ENCODE measurements around the gene KRTAP5-4. TPM values are rescaled to one million over a fixed set of nuclear protein-coding genes. Genes with fewer than 3 reads are reported as not detected.
"Not testable (repeated sequence)": the region's sequence is repeated elsewhere in the genome, so short reads cannot be mapped to it uniquely, and the experiment has no call there.

The KRTAP5-4 gene, protein sequence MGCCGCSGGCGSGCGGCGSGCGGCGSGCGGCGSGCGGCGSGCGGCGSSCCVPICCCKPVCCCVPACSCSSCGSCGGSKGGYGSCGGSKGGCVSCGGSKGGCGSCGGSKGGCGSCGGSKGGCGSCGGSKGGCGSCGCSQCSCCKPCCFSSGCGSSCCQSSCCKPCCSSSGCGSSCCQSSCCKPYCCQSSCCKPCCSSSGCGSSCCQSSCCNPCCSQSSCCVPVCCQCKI
- total RNA-seq = not detected

DNA sequence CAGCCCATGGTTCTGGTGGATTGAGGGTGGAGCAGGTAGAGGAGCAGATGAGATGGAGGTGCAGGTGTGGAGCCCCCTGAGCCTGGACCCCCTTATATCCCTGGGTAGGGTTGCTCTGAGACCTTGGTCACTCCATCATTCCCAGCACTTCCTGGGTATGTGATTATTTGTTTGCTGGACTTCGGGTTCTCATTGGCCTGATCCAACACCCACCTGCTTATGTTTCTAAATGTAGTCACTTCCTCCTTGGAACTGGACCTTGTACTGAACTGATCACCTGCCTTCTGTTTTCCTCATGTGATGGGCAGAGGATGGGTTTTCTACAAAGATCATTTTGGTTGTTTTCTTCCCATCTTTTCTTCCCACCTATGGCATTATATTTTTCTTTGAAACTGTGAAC, at the start of gene KRTAP5-4:
Gene KRTAP5-4, minus strand, starts transcription at position 53 of the 400 bp plus-strand sequence. Its CDS starts 45 bp downstream, at position 8.
- Histone ChIP-seq H3K27me3 (replicated peaks; ENCODE audit: insufficient read depth) (no peaks in the 10 kb centered on the region), H3K4me3 (no peak within 1 kb of the TSS), H3K27ac (no peak within 1 kb of the TSS), H3K4me1 (ENCODE audit: control insufficient read depth in 1 of 2, low read depth in 2 of 2) (no peaks in the 10 kb centered on the region), H3K9me3 (no peaks in the 10 kb centered on the region), H3K36me3 (no peaks in the 10 kb centered on the region)
- DNase-seq (ENCODE audit: low spot score) (no peak), ATAC-seq (ENCODE audit: insufficient number of reproducible peaks, low FRiP score, low read depth) (no peak)
- TF ChIP-seq, protein P1, sequence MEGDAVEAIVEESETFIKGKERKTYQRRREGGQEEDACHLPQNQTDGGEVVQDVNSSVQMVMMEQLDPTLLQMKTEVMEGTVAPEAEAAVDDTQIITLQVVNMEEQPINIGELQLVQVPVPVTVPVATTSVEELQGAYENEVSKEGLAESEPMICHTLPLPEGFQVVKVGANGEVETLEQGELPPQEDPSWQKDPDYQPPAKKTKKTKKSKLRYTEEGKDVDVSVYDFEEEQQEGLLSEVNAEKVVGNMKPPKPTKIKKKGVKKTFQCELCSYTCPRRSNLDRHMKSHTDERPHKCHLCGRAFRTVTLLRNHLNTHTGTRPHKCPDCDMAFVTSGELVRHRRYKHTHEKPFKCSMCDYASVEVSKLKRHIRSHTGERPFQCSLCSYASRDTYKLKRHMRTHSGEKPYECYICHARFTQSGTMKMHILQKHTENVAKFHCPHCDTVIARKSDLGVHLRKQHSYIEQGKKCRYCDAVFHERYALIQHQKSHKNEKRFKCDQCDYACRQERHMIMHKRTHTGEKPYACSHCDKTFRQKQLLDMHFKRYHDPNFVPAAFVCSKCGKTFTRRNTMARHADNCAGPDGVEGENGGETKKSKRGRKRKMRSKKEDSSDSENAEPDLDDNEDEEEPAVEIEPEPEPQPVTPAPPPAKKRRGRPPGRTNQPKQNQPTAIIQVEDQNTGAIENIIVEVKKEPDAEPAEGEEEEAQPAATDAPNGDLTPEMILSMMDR (IDR thresholded peaks at IDR 0.05) = no peak

DNA sequence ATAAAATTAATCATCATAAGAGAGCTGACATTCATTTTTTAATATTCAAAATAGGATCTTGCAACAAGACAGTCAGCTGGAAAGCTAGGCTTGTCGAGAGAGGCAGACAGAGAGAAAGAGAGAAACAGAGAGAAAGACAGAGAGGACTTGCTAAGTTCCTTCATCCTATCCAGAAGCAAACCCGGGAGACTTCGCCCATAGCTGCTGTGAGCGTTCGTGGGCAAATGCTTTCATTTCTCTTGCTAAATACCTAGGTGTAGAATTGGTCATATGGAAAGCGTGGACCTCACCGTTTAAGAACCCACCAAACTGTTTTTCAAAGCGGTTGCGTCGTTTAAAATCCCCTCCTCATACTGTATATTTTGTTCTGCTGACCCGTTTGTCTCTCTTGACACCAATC, 49.7 kb upstream of the KRTAP5-4 start:
- no peaks in the 10 kb centered on the region for H3K4me1 ChIP-seq (ENCODE audit: control insufficient read depth in 1 of 2, low read depth in 2 of 2)
- no peaks in the 10 kb centered on the region for H3K36me3 ChIP-seq
- ATAC-seq (ENCODE audit: insufficient number of reproducible peaks, low FRiP score, low read depth) (no peak), DNase-seq (ENCODE audit: low spot score) (no peak)
- H3K9me3 ChIP-seq = no peaks in the 10 kb centered on the region
- no peaks in the 10 kb centered on the region for H3K27me3 ChIP-seq (replicated peaks; ENCODE audit: insufficient read depth)
- H3K27ac ChIP-seq = no peak overlapping the region
- H3K4me3 ChIP-seq = no peak overlapping the region
- TF ChIP-seq, protein P1 (IDR thresholded peaks at IDR 0.05) = no peak

DNA sequence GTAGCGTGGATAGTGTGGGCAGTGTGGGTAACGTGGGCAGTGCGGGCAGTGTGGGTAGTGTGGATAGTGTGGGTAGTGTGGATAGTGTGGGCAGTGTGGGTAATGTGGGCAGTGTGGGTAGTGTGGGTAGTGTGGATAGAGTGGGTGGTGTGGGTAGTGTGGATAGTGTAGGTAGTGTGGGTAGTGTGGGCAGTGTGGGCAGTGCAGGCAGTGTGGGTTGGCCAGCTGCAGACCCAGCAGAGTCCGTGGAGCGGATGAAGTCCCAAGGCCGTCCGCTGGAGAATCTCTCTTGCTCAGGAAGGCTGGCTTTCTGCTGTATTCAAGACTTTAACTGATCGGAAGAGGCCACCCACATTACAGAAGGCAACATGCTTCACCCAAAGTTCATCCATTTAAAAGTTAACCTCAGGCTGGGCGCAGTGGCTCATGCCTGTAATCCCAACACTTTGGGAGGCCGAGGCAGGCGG, 49.0 kb upstream of the KRTAP5-4 start:
- H3K9me3 ChIP-seq = no peaks in the 10 kb centered on the region
- no peaks in the 10 kb centered on the region for H3K36me3 ChIP-seq
- TF ChIP-seq, protein P1 (IDR thresholded peaks at IDR 0.05) = no peak
- H3K4me1 ChIP-seq (ENCODE audit: control insufficient read depth in 1 of 2, low read depth in 2 of 2) = no peaks in the 10 kb centered on the region
- DNase-seq (ENCODE audit: low spot score) (no peak), ATAC-seq (ENCODE audit: insufficient number of reproducible peaks, low FRiP score, low read depth) (no peak)
- H3K27me3 ChIP-seq (replicated peaks; ENCODE audit: insufficient read depth) = no peaks in the 10 kb centered on the region
- no peak overlapping the region for H3K27ac ChIP-seq
- H3K4me3 ChIP-seq = no peak overlapping the region

DNA sequence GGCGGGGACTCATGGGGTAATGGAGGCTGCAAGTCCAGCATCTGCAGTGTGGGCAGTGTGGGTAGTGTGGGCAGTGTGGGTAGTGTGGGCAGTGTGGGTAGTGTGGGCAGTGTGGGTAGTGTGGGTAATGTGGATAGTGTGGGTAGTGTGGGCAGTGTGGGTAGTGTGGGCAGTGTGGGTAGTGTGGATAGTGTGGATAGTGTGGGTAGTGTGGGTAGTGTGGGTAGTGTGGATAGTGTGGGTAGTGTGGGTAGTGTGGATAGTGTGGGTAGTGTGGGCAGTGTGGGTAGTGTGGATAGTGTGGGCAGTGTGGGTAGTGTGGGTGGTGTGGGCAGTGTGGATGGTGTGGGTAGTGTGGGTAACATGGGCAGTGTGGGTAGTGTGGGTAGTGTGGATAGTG, 48.5 kb upstream of the KRTAP5-4 start:
- ATAC-seq (ENCODE audit: insufficient number of reproducible peaks, low FRiP score, low read depth); H3K27ac ChIP-seq; H3K4me1 ChIP-seq (ENCODE audit: control insufficient read depth in 1 of 2, low read depth in 2 of 2); H3K36me3 ChIP-seq; H3K27me3 ChIP-seq (replicated peaks; ENCODE audit: insufficient read depth); H3K4me3 ChIP-seq; DNase-seq (ENCODE audit: low spot score); H3K9me3 ChIP-seq: not testable (repeated sequence)

DNA sequence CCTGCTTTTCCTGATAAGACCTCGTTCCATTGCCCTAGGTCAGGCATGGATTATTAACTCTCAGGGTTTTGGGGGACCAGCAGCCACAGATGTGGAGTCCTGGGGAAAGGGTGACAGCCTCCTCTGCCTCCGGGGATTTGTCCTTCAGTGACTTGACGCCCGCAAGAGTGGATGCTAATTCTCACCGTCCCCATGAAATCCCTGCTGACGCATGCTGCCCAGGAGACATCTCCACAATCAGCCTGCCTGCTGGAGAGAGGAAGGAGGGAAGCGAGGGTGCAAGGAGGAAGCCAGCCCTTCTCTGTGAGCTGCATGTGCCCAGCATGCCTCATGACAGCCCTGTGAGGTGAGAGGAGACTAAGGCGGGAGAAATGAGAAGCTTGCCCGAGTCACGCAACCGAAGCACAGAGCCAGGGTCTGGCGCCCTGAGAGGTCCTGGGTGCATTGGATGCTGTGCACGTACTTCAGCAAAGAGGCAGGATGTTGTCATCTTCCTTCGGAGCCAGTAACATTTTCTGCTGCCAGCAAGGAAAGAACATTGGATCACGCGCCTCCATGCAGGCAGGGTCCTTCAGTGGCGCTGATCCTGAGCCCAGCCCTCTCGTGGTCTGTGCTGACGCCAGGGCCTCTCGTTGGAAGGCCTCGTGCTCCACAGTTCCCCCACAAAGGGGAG, 47.7 kb upstream of the KRTAP5-4 start:
- no peaks in the 10 kb centered on the region for H3K27me3 ChIP-seq (replicated peaks; ENCODE audit: insufficient read depth)
- H3K27ac ChIP-seq = no peak overlapping the region
- TF ChIP-seq, protein P1 (IDR thresholded peaks at IDR 0.05) = no peak
- H3K36me3 ChIP-seq = no peaks in the 10 kb centered on the region
- DNase-seq (ENCODE audit: low spot score) = no peak
- H3K4me3 ChIP-seq = no peak overlapping the region
- no peaks in the 10 kb centered on the region for H3K4me1 ChIP-seq (ENCODE audit: control insufficient read depth in 1 of 2, low read depth in 2 of 2)
- H3K9me3 ChIP-seq = no peaks in the 10 kb centered on the region
- no peak for ATAC-seq (ENCODE audit: insufficient number of reproducible peaks, low FRiP score, low read depth)

Measured in thoracic aorta (tissue), 2 donors.